B cell (primary cell): ENCODE measurements around the gene STAM2. TPM values are rescaled to one million over a fixed set of nuclear protein-coding genes. Genes with fewer than 3 reads are reported as not detected.
"Not testable (repeated sequence)": the region's sequence is repeated elsewhere in the genome, so short reads cannot be mapped to it uniquely, and the experiment has no call there.

Experiments
- ATAC-seq: fragments of 200-7000 bp; cut with Tn5 transposase; one replicate; pipeline ENCODE4 v1.10.0; 2021; ENCODE audit warnings: low read depth, mild to moderate bottlenecking, moderate number of reproducible peaks, moderate library complexity
- CTCF ChIA-PET: fragments of 350-600 bp; sonication (Branson Sonifier 250); formaldehyde crosslinking; loops from one replicate; lab custom pipeline; 2021; ENCODE audit warnings: antibody characterized with exemption, inconsistent platforms; lab: Charles Lee
- POLR2A ChIA-PET: fragments of 350-600 bp; sonication (Branson Sonifier 250); formaldehyde crosslinking; loops from one replicate; lab custom pipeline; 2021; ENCODE audit warnings: antibody characterized with exemption; lab: Charles Lee
- DNase-seq: peaks from one replicate; pipeline ENCODE4 v3.0.0; 2013
- H2AFZ ChIP-seq: 2 replicates; pipeline ENCODE4 v1.6.1; 2012; ENCODE audit warnings: mild to moderate bottlenecking, low read depth, low read length; ENCODE audit not compliant: insufficient read depth, poor library complexity, severe bottlenecking
- H3K27ac ChIP-seq, 2 donors: 1 replicate in 1 of 2; 2 replicates in 1 of 2; pipeline ENCODE4 v1.5.1; 2012 to 2013; ENCODE audit warnings: low read length in 2 of 2, mild to moderate bottlenecking in 2 of 2, moderate library complexity in 1 of 2
- H3K27me3 ChIP-seq, 4 experiments: fragments of 200-600 bp in 1 of 4; sonication (generic) in 1 of 4; replicated peaks in 1 of 4; 1 replicate in 2 of 4; 2 replicates in 2 of 4; pipeline versions ENCODE4 v1.6.1 to v1.7.0; 2013 to 2016; ENCODE audit warnings: low read length in 3 of 4, mild to moderate bottlenecking in 2 of 4, mixed read lengths in 1 of 4, moderate library complexity in 1 of 4; ENCODE audit not compliant: insufficient read depth in 4 of 4, control insufficient read depth in 3 of 4; ENCODE audit errors: control extremely low read depth in 1 of 4
- H3K36me3 ChIP-seq, 2 experiments: replicated peaks in 1 of 2; 1 replicate in 1 of 2; 2 replicates in 1 of 2; pipeline versions ENCODE4 v1.6.1 to v1.7.1; 2013; ENCODE audit warnings: low read length in 1 of 2; ENCODE audit not compliant: insufficient read depth in 2 of 2, control insufficient read depth in 1 of 2; ENCODE audit errors: control extremely low read depth in 1 of 2, extremely low read depth in 1 of 2
- H3K4me1 ChIP-seq, 2 donors: fragments of 200-600 bp in 1 of 2; sonication (generic) in 1 of 2; 1 replicate in 1 of 2; 2 replicates in 1 of 2; pipeline versions ENCODE4 v1.5.1 to v1.6.1; 2013 to 2017; ENCODE audit warnings: low read length in 2 of 2; ENCODE audit not compliant: control insufficient read depth in 2 of 2, insufficient read depth in 2 of 2
- H3K4me2 ChIP-seq: replicated peaks from 2 replicates; pipeline ENCODE3; 2012; ENCODE audit warnings: mild to moderate bottlenecking, low read depth, low read length; ENCODE audit not compliant: poor library complexity, severe bottlenecking
- H3K4me3 ChIP-seq, 5 experiments: fragments of 200-600 bp in 1 of 5; sonication (generic) in 1 of 5; 1 replicate in 3 of 5; 2 replicates in 2 of 5; pipeline versions ENCODE4 v1.5.1 to v1.7.0; 2011 to 2016; ENCODE audit warnings: low read length in 4 of 5, mild to moderate bottlenecking in 4 of 5, low read depth in 2 of 5, control low read depth in 1 of 5, moderate library complexity in 1 of 5; ENCODE audit not compliant: insufficient read depth in 1 of 5; ENCODE audit errors: control extremely low read depth in 1 of 5, extremely low read depth in 1 of 5
- H3K79me2 ChIP-seq: fragments of 200-600 bp; sonication (generic); one replicate; pipeline ENCODE4 v1.6.0; 2016; ENCODE audit warnings: low read length; ENCODE audit not compliant: control insufficient read depth, insufficient read depth
- H3K9ac ChIP-seq: fragments of 200-600 bp; sonication (generic); 2 replicates; pipeline ENCODE4 v1.6.1; 2017; ENCODE audit warnings: mild to moderate bottlenecking, low read length, moderate library complexity
- H3K9me3 ChIP-seq, 3 donors: one replicate each; pipeline versions ENCODE4 v1.6.1 to v1.7.1; 2013; ENCODE audit warnings: low read length in 2 of 3; ENCODE audit not compliant: control insufficient read depth in 2 of 3, insufficient read depth in 1 of 3; ENCODE audit errors: control extremely low read depth in 1 of 3
- H4K20me1 ChIP-seq: 2 replicates; pipeline ENCODE4 v1.6.0; 2012; ENCODE audit warnings: mild to moderate bottlenecking, low read length; ENCODE audit not compliant: insufficient read depth, control insufficient read depth, poor library complexity, severe bottlenecking
- H3K27ac Mint-ChIP-seq: one replicate; pipeline ENCODE4 v1.8.0; 2021; ENCODE audit warnings: mixed read lengths
- H3K27me3 Mint-ChIP-seq: one replicate; pipeline ENCODE4 v1.8.0; 2021; ENCODE audit warnings: mixed read lengths
- H3K4me1 Mint-ChIP-seq: one replicate; pipeline ENCODE4 v1.8.0; 2021; ENCODE audit warnings: mixed read lengths
- H3K4me3 Mint-ChIP-seq: one replicate; pipeline ENCODE4 v1.8.0; 2021; ENCODE audit warnings: mixed read lengths
- H3K9me3 Mint-ChIP-seq: one replicate; pipeline ENCODE4 v1.8.0; 2022; ENCODE audit warnings: mixed read lengths; ENCODE audit not compliant: insufficient read depth
- EZH2 ChIP-seq: IDR thresholded peaks from 2 replicates; pipeline ENCODE4 v1.6.1; 2012; ENCODE audit warnings: borderline replicate concordance, low read depth, mild to moderate bottlenecking, moderate library complexity, low read length; ENCODE audit not compliant: insufficient read depth, poor library complexity, severe bottlenecking
- whole genome bisulfite sequencing: methylation state at CpG from one replicate; pipeline ENCODE4 v1.1.5; 2013; ENCODE audit warnings: missing lambda C conversion rate; ENCODE audit not compliant: insufficient coverage; 5-methylcytosine and 5-hydroxymethylcytosine counted together
- intact Hi-C: fragments of 100-400 bp; cut with micrococcal nuclease; formaldehyde crosslinking; loops from one replicate; pipeline ENCODE4 v1.10.0; 2022
- polyA plus RNA-seq: library from polyadenylated mRNA; depleted of rRNA; stranded (reverse); fragments of >200 nt; gene quantifications from 2 replicates; pipeline ENCODE4 v1.2.3, GENCODE V29; 2012
- total RNA-seq, 2 donors: library from RNA; stranded (reverse); fragments of 120-200 nt in 1 of 2; gene quantifications; 1 replicate in 1 of 2; 2 replicates in 1 of 2; pipeline versions ENCODE4 v1.2.3 to v1.2.4, GENCODE V29; 2013 to 2022
- TF ChIP-seq, protein P1 (sequence below): fragments of 200-600 bp; IDR thresholded peaks from one replicate; pipeline ENCODE4 v1.8.0; 2022; ENCODE audit warnings: antibody characterized with exemption, mild to moderate bottlenecking

The STAM2 gene
- total and polyA plus RNA-seq, 2 donors (not counting 1 experiment from before 2014, with no cell fraction given) = 5.7 to 30.2 TPM

DNA sequence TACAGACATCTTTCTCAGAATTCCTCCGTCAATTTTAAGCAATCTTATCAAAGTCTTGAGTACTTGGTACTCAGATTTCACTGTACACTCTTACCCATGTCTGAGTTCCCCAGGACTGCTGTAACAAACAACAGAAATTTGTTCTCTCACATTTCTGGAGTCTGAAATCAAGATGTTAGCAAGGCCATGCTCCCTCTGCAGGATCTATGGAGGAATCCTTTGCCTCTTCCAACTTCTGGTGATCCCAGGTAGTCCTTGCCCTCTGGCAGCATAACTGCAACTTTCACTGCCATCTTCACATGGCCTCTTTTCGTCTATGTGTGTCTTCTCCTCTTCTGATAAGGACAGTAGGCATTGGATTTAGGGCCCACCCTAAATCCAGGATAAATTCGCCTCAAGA is 59.6 kb downstream of the STAM2 start:
- no peaks in the 10 kb centered on the region for H3K27me3 Mint-ChIP-seq
- CTCF ChIA-PET = interaction anchor here (0.7 kb wide), 1 partner anchor 15 kb away, joined by 3 read pairs; no protein-coding TSS in a partner anchor

DNA sequence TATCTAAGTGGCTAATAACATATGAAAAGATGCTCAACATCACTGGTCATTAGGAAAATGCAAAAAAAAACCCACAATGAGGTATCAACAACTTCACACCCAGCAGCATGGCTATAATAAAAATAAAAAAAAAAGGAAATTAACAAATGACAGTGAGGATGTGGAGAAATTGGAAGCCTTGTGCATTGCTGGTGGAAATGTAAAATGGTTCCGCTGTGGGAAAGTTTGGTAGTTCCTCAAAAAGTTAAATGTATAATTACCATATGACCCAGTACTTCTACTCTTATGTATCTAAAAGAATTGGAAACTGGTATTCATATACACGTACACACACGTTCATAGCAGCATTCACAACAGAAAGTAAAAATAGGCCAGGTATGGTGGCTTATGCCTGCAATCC is 61.2 kb downstream of the STAM2 start:
- H3K4me1 Mint-ChIP-seq = no peaks in the 10 kb centered on the region
- no peaks in the 10 kb centered on the region for H3K9me3 ChIP-seq
- H3K79me2 ChIP-seq = no peaks in the 10 kb centered on the region
- intact Hi-C loops = no loop called here
- CTCF ChIA-PET = no interaction called here
- H3K27me3 Mint-ChIP-seq = no peaks in the 10 kb centered on the region
- H3K9ac ChIP-seq = no peak overlapping the region
- POLR2A ChIA-PET = no interaction called here
- no peak overlapping the region for H3K27ac Mint-ChIP-seq
- WGBS = no CpG with 5 or more reads among the region's 3 CpGs
- no peaks in the 10 kb centered on the region for H4K20me1 ChIP-seq
- no peak overlapping the region for H3K4me2 ChIP-seq
- TF ChIP-seq EZH2 = no peak
- TF ChIP-seq, protein P1, sequence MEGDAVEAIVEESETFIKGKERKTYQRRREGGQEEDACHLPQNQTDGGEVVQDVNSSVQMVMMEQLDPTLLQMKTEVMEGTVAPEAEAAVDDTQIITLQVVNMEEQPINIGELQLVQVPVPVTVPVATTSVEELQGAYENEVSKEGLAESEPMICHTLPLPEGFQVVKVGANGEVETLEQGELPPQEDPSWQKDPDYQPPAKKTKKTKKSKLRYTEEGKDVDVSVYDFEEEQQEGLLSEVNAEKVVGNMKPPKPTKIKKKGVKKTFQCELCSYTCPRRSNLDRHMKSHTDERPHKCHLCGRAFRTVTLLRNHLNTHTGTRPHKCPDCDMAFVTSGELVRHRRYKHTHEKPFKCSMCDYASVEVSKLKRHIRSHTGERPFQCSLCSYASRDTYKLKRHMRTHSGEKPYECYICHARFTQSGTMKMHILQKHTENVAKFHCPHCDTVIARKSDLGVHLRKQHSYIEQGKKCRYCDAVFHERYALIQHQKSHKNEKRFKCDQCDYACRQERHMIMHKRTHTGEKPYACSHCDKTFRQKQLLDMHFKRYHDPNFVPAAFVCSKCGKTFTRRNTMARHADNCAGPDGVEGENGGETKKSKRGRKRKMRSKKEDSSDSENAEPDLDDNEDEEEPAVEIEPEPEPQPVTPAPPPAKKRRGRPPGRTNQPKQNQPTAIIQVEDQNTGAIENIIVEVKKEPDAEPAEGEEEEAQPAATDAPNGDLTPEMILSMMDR = no peak
- no peak for DNase-seq
- peaks cover 2% of the 10 kb centered on the region in 2 experiments for H3K36me3 ChIP-seq
- no peaks in the 10 kb centered on the region for H3K4me1 ChIP-seq
- no peaks in the 10 kb centered on the region for H3K9me3 Mint-ChIP-seq
- H3K27ac ChIP-seq = no peak overlapping the region
- H2AFZ ChIP-seq = no peak overlapping the region
- H3K4me3 Mint-ChIP-seq = no peak overlapping the region
- no peak for ATAC-seq
- no peak overlapping the region for H3K4me3 ChIP-seq
- no peaks in the 10 kb centered on the region for H3K27me3 ChIP-seq

More for the DNA sequence above, 59.6 kb downstream of the STAM2 start:
- TF ChIP-seq, protein P1 = no peak
- no peak for TF ChIP-seq EZH2
- POLR2A ChIA-PET = no interaction called here
- Histone ChIP-seq H3K27ac (no peak overlapping the region), H3K9me3 (no peaks in the 10 kb centered on the region), H3K4me1 (no peaks in the 10 kb centered on the region), H3K9ac (no peak overlapping the region), H2AFZ (no peak overlapping the region), H3K4me2 (no peak overlapping the region), H3K4me3 (no peak overlapping the region), H3K79me2 (no peaks in the 10 kb centered on the region), H4K20me1 (no peaks in the 10 kb centered on the region), H3K27me3 (no peaks in the 10 kb centered on the region), H3K36me3 (peaks cover 5 to 10% of the 10 kb centered on the region in 2 experiments)
- 92% methylated on average over 2 of the region's 3 CpGs for WGBS
- intact Hi-C loops = no loop called here
- DNase-seq (no peak), ATAC-seq (no peak)
- H3K9me3 Mint-ChIP-seq = no peaks in the 10 kb centered on the region
- H3K27ac Mint-ChIP-seq = no peak overlapping the region
- no peaks in the 10 kb centered on the region for H3K4me1 Mint-ChIP-seq
- no peak overlapping the region for H3K4me3 Mint-ChIP-seq

DNA sequence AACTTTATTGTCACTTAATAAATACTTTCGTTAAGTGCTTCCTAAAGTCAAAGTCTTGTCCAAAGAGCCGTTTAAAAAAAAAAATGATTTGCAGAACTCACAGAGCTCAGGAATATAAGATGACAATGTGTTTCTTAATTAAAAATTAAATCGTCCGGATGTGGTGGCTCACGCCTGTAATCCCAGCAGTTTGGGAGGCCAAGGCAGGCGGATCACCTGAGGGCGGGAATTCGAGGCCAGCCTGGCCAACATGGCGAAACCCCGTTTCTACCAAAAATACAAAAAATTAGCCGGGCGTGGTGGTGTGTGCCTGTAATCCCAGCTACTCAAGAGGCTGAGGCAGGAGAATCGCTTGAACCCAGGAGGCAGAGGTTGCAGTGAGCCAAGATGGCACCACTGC is 68.4 kb downstream of the STAM2 start:
- H3K9me3 Mint-ChIP-seq, H3K36me3 ChIP-seq, H3K27me3 ChIP-seq, H3K9me3 ChIP-seq, H3K79me2 ChIP-seq, H3K4me3 Mint-ChIP-seq, CTCF ChIA-PET, H3K4me1 ChIP-seq, H3K27ac ChIP-seq, H2AFZ ChIP-seq, H3K4me1 Mint-ChIP-seq, ATAC-seq, DNase-seq, H4K20me1 ChIP-seq, H3K27ac Mint-ChIP-seq, H3K9ac ChIP-seq, H3K4me2 ChIP-seq, H3K4me3 ChIP-seq, intact Hi-C loops, POLR2A ChIA-PET: not testable (repeated sequence)
- WGBS = 100% methylated on average over 8 of the region's 13 CpGs
- peaks cover 11% of the 10 kb centered on the region for H3K27me3 Mint-ChIP-seq
